NOMO-1 treated with DMSO at 0.1 percent for 48 hours (cell line): Measurements from ENCODE around the gene LGSN.
A peak's percentile ranks its signal among the peaks of the same experiment; 100 is the strongest.
"Not testable (repeated sequence)": the region's sequence is repeated elsewhere in the genome, so short reads cannot be mapped to it uniquely, and the experiment has no call there.

Experiments
- DNase-seq: peaks from one replicate; lab custom pipeline; 2025; ENCODE audit not compliant: unreplicated experiment; lab: John Stamatoyannopoulos, UW

Gene LGSN

DNA sequence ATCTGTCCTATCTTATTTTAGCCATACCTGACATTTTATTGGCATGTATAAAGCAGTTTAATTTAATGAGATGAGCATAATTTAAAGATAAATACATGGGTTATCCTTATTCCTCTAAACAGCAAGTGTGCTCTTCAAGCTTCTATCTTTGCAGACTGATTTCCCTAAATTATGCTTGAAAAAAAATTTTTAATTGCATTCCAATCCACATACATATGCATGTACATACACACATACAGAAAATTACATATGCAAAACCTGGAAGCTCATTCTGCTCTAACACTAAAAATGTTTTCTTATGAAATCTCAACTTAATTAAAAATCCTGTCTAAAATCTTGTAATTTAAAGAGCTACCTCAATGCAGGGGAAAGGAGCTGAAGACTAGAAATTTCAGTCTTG lies 73.2 kb downstream of the LGSN start:
- no peak for DNase-seq

DNA sequence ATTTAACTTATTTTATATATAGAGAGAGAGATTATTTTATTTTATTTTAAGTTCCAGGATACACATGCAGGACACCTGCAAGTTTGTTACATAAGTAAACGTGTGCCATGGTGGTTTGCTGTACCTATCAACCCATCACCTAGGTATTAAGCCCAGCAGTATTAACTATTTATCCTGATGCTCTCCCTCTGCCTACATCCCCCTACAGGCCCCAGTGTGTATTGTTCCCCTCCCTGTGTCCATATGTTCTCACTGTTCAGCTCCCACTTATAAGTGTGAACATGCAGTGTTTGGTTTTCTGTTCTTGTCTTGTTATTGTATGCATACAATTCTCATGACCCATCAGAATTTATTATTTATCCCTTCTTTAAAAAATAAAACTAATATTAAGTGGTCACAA lies 73.9 kb downstream of the LGSN start:
- no peak for DNase-seq

- DNase-seq: no peak
Observed at GRCh38 chr6:63245420-63245819, 74.4 kb downstream of the LGSN start.

- DNase-seq: peak; percentile 71
Observed at GRCh38 chr6:63236398-63236817, 83.4 kb downstream of the LGSN start.

GRCh38 chr6:63230511-63230910 lies 89.3 kb downstream of the LGSN start:
- not testable (repeated sequence) for DNase-seq

- not testable (repeated sequence) for DNase-seq
Observed at GRCh38 chr6:63230027-63230426, 89.8 kb downstream of the LGSN start.

DNA sequence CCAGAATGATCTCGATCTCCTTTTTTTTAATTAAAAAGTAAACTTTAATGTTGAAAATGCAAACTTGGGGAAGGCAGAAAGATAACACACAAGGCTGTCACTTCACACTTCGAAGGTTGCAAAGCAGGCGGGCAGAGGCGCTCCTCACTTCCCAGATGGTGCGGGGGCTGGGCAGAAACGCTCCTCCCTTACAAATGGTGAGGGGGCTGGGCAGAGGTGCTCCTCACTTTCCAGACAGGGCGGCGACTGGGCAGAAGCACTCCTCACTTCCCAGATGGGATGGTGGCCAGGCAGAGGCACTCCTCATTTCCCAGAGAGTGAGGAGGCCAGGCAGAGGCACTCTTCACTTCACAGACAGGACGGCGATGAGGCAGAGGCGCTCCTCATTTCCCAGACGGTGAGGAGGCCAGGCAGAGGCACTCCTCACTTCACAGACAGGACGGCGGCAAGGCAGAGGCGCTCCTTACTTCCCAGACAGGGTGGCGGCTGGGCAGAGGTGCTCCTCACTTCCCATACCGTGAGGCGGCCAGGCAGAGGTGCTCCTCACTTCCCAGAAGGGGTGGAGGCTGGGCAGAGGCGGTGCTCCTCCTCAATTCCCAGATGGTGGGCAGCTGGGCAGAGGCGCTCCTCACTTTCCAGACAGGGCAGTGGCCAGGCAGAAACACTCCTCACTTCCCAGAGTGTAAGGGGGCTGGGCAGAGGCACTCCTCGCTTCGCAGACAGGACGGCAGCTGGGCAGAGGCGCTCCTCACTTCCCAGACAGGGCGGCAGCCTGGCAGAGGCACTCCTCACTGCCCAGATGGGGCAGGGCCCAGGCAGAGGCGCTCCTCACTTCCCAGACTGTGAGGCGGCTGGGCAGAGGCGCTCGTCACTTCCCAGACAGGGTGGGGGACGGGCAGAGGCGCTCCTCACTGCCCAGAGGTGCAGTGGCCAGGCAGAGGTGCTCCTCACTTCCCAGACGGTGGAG lies 91.6 kb downstream of the LGSN start:
- DNase-seq: not testable (repeated sequence)

DNA sequence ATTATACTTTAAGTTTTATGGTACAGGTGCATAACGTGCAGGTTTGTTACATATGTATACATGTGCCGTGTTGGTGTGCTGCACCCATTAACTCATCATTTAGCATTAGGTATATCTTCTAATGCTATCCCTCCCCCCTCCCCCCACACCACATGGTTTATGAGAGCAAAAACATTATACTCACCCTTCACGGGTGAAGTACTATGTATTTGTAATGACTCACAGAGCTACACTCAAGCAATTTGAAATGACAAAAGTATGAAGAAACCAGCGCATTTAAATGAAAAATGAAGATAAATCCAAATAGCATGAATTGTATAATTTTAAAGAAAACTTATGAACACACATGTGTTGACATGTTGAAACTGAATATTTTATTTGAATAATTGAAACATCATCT lies 93.8 kb downstream of the LGSN start:
- DNase-seq: not testable (repeated sequence)
